Left lung (tissue), 10 donors: ENCODE results near the gene GDF11. TPM values are rescaled to one million over a fixed set of nuclear protein-coding genes. Genes with fewer than 3 reads are reported as not detected.

Source experiments
- ATAC-seq: fragments of 200-7000 bp; cut with Tn5 transposase; one replicate; pipeline ENCODE4 v1.9.1; 2020; ENCODE audit warnings: moderate library complexity
- DNase-seq, 4 donors: peaks; one replicate each; pipeline ENCODE4 v3.0.0-alpha.2; 2013 to 2020
- H3K27ac ChIP-seq, 2 donors: fragments of 200-600 bp; sonication (generic) in 1 of 2; one replicate each; pipeline versions ENCODE4 v1.5.0 to v1.8.0; 2020 to 2021
- H3K27me3 ChIP-seq, 2 donors: fragments of 200-600 bp; sonication (generic) in 1 of 2; one replicate each; pipeline versions ENCODE4 v1.5.0 to v1.8.0; 2020 to 2021
- H3K36me3 ChIP-seq, 2 donors: fragments of 200-600 bp; sonication (generic) in 1 of 2; one replicate each; pipeline versions ENCODE4 v1.5.0 to v1.8.0; 2020 to 2021
- H3K4me1 ChIP-seq, 2 donors: fragments of 200-600 bp; one replicate each; pipeline ENCODE4 v1.8.0; 2021
- H3K4me3 ChIP-seq, 2 donors: fragments of 200-600 bp; sonication (generic) in 1 of 2; one replicate each; pipeline versions ENCODE4 v1.5.0 to v1.8.0; 2020 to 2021; ENCODE audit warnings: mild to moderate bottlenecking in 1 of 2
- H3K9me3 ChIP-seq, 2 donors: fragments of 200-600 bp; sonication (generic) in 1 of 2; one replicate each; pipeline versions ENCODE4 v1.5.0 to v1.8.0; 2020 to 2021
- intact Hi-C, 2 donors: fragments of 100-400 bp; cut with DNase I; formaldehyde crosslinking; loops; one replicate each; pipeline versions ENCODE4 v1.11.2 to v1.14.2; 2022
- polyA plus RNA-seq, 6 donors: library from polyadenylated mRNA; unstranded; fragments of 120-200 nt; gene quantifications; one replicate each; pipeline ENCODE4 v1.2.1, GENCODE V29; 2013; ENCODE audit not compliant: insufficient read length in 6 of 6
- total RNA-seq, 2 donors: library from RNA; stranded (reverse); fragmentation: NEBNext Ultra II Directional; extraction: Animal tissue kit (Norgen Biotek cat#: 25700); gene quantifications; one replicate each; pipeline ENCODE4 v1.2.1, GENCODE V29; 2021
- TF ChIP-seq, protein P1 (sequence below), 2 donors: fragments of 200-600 bp; sonication (generic) in 1 of 2; IDR thresholded peaks; one replicate each; pipeline versions ENCODE4 v1.5.0 to v1.8.0; 2021; ENCODE audit warnings: antibody characterized with exemption in 2 of 2
- donor health status: DM: no; HTN: yes; CAD: no.
- donor health status: DM: no; HTN: no; CAD: no.

GDF11 gene
- total and polyA plus RNA-seq, 8 donors, result 7.6 to 20.2 (median 16.0) TPM

DNA sequence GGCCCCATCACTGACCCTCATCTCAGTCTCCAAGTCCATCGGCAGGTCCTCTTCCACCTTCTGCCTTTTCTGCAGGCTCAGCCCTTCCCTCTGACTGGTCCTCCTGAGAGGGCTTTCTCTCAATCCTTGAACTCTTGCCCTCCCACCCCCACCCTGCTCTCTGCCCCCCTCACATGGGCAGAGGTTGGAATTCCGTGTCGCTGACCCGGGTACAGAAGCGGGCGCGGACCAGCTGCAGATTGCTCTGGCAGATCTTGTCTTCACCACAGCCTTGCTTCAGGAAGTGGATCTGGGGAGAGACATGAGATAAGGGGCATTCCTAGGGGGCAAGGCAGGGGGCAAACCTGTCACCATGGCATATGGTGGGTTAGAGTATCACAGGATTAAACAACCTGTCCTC is 47.6 kb upstream of the GDF11 start:
- intact Hi-C loops, result no loop called here
- Histone ChIP-seq H3K9me3 (no peaks in the 10 kb centered on the region), H3K27me3 (no peaks in the 10 kb centered on the region), H3K4me3 (no peak overlapping the region), H3K27ac (no peak overlapping the region), H3K36me3 (peaks cover 0 to 4% of the 10 kb centered on the region in 2 donors), H3K4me1 (no peaks in the 10 kb centered on the region)
- ATAC-seq (no peak), DNase-seq (peak in 1 of 4 donors; percentile 15)
- TF ChIP-seq, protein P1, sequence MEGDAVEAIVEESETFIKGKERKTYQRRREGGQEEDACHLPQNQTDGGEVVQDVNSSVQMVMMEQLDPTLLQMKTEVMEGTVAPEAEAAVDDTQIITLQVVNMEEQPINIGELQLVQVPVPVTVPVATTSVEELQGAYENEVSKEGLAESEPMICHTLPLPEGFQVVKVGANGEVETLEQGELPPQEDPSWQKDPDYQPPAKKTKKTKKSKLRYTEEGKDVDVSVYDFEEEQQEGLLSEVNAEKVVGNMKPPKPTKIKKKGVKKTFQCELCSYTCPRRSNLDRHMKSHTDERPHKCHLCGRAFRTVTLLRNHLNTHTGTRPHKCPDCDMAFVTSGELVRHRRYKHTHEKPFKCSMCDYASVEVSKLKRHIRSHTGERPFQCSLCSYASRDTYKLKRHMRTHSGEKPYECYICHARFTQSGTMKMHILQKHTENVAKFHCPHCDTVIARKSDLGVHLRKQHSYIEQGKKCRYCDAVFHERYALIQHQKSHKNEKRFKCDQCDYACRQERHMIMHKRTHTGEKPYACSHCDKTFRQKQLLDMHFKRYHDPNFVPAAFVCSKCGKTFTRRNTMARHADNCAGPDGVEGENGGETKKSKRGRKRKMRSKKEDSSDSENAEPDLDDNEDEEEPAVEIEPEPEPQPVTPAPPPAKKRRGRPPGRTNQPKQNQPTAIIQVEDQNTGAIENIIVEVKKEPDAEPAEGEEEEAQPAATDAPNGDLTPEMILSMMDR (IDR thresholded peaks at IDR 0.05), result no peak

DNA sequence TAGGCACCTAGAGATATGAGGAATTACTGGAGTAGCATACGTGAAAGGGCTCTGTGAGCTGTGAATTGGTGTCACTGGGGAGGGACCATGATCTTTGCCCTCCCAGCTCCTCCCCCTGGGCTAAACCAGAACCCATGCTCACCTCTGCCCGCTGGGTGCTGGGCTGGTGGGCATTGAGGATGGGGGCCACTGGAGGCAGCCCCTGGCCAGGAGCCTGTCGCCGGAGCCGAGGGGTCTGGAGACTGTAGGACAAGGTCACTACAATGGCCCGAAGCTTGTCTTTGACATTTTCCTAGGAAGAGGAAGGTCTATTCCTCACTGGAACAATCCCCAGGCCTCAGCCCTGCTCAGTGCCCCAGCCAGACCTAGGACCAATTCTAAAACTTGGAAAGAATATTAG is 46.8 kb upstream of the GDF11 start:
- H3K4me1 ChIP-seq, result no peaks in the 10 kb centered on the region
- intact Hi-C loops, result no loop called here
- peaks cover 0 to 4% of the 10 kb centered on the region in 2 donors for H3K36me3 ChIP-seq
- ATAC-seq (no peak), DNase-seq (peak in 1 of 4 donors; percentile 10)
- no peak overlapping the region for H3K27ac ChIP-seq
- no peaks in the 10 kb centered on the region for H3K9me3 ChIP-seq
- no peaks in the 10 kb centered on the region for H3K27me3 ChIP-seq
- H3K4me3 ChIP-seq, result no peak overlapping the region
- TF ChIP-seq, protein P1 (IDR thresholded peaks at IDR 0.05), result no peak

DNA sequence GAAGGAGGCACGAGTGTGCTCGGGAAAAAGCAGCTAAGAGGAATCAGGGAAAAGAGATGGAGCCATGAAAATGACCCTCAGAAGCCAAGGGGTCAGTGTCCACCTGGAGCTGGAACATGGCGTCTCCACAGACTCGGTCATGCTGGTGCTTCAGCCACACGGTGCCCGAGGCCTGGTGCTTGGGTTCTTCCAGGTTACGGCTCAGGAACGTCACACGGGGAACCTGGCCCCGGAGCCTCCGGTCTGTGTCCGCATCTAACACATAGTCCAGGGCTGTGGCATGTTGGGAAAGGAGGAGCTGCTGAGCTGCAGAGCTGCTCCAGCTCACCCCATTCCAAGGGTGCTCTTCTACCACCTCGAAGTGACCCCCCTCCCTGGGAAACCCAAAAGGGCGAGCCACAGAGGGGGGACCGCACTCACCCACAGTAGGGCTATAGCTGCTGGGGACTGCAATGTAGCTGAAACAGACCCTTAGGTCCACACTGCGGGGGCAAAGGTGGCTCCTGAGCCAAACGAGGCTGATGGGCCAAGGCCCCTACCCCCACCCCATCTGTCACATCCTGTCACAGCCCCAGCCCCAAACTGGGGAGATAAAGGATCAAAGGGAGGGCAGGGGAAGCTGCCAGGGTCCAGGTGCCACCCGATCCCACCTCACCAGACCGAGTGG is 46.0 kb upstream of the GDF11 start:
- H3K4me1 ChIP-seq, result no peaks in the 10 kb centered on the region
- H3K27me3 ChIP-seq, result no peaks in the 10 kb centered on the region
- peaks cover 0 to 4% of the 10 kb centered on the region in 2 donors for H3K36me3 ChIP-seq
- no peak for ATAC-seq
- TF ChIP-seq, protein P1 (IDR thresholded peaks at IDR 0.05), result no peak
- intact Hi-C loops, result no loop called here
- H3K27ac ChIP-seq, result no peak overlapping the region
- peak in 1 of 4 donors; percentile 33 for DNase-seq
- no peaks in the 10 kb centered on the region for H3K9me3 ChIP-seq
- no peak overlapping the region for H3K4me3 ChIP-seq

DNA sequence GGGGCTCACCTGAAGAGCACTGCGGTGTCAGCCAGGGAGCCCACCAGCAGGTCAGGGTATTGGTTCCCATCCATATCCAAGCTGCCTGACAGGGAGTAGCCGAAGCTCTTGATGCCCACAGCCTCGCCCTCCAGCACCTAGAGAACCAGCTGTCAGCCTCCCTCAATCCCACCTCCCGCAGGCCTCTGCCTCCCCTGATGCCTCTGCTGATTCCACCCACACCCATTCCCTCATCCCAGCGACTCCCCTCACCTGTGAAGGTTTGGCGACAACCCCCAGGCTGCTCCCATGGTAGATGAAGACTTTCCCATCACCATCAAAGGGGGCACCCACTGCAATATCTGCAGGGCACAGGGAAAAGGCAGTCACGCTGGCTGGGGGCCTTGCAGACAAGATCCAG is 45.2 kb upstream of the GDF11 start:
- H3K36me3 ChIP-seq, result peaks cover 0 to 4% of the 10 kb centered on the region in 2 donors
- no peak overlapping the region for H3K27ac ChIP-seq
- no peaks in the 10 kb centered on the region for H3K4me1 ChIP-seq
- TF ChIP-seq, protein P1 (IDR thresholded peaks at IDR 0.05), result no peak
- H3K9me3 ChIP-seq, result no peaks in the 10 kb centered on the region
- DNase-seq (peak in 1 of 4 donors; percentile 14), ATAC-seq (no peak)
- no peak overlapping the region for H3K4me3 ChIP-seq
- intact Hi-C loops, result no loop called here
- no peaks in the 10 kb centered on the region for H3K27me3 ChIP-seq

DNA sequence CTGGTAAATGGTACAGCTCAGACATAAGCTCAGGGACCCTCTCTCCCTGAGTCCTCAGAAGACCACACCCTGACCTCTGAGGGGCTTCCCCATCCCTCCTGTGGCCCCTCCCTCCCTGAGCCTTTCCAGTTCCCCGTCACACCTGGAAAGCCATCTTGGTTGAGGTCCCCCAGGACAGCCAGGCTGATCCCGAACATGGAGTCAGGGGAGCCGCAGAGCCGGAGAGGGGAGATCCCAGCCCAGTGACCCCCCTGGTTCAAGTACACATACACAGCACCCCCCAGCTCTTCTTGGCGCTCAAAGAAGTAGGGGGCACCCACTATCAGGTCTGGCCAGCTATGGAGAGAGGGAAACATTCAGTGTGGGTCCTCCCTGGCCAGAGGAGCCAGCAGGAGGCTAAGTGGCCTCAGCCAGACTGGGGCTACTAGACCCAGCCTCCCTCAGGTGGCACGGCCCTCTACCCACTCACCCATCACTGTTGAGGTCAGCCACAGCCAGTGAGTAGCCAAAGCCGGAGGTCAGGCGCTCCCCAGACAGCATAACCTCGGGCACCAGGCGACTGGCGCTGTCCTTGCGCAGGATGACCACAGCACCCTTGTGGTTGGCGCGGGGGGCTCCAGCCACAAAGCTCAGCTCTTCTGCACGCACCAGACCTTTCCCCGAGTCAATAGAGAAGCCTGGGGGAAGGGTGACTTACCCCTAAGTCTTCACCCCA is 44.5 kb upstream of the GDF11 start:
- H3K27me3 ChIP-seq, result no peaks in the 10 kb centered on the region
- TF ChIP-seq, protein P1 (IDR thresholded peaks at IDR 0.05), result no peak
- H3K27ac ChIP-seq, result no peak overlapping the region
- no peaks in the 10 kb centered on the region for H3K9me3 ChIP-seq
- no peak for ATAC-seq
- DNase-seq, result no peak
- no peak overlapping the region for H3K4me3 ChIP-seq
- H3K36me3 ChIP-seq, result peaks cover 0 to 4% of the 10 kb centered on the region in 2 donors
- no peaks in the 10 kb centered on the region for H3K4me1 ChIP-seq
- intact Hi-C loops, result no loop called here
